DND-41 (cell line): ENCODE results near the gene HDLBP.

Experiments used
- EZH2 ChIP-seq: IDR thresholded peaks from 3 replicates; pipeline ENCODE4 v1.6.1; 2012; ENCODE audit warnings: borderline replicate concordance, low read depth, mild to moderate bottlenecking, moderate library complexity, low read length, inconsistent platforms; ENCODE audit not compliant: severe bottlenecking
- TF ChIP-seq, protein P1 (sequence below): IDR thresholded peaks from 2 replicates; pipeline ENCODE4 v1.5.1; 2012; ENCODE audit warnings: borderline replicate concordance, low read length, moderate library complexity, mild to moderate bottlenecking; ENCODE audit not compliant: poor library complexity, severe bottlenecking; ENCODE audit errors: extremely low read depth

DNA sequence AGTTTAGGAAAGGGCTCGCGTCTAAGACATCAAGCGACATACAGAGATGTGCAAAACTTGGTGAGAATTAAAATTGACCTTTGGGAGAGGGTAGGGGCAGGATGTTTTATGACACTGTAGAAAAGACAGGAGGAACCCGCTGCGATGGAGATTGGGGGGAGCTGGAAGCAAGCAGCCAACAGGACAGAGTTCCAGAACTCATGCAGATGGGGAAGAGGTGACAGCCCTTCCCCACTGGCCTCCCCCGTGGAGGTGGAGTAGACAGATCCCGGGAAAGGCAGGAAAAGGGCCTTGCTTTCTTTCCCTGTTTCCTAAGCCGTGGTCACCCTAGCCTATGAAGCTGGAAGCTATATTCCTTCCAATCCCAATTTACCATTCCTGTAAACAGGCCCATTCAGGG lies 87.9 kb downstream of the HDLBP start:
- TF ChIP-seq, protein P1, sequence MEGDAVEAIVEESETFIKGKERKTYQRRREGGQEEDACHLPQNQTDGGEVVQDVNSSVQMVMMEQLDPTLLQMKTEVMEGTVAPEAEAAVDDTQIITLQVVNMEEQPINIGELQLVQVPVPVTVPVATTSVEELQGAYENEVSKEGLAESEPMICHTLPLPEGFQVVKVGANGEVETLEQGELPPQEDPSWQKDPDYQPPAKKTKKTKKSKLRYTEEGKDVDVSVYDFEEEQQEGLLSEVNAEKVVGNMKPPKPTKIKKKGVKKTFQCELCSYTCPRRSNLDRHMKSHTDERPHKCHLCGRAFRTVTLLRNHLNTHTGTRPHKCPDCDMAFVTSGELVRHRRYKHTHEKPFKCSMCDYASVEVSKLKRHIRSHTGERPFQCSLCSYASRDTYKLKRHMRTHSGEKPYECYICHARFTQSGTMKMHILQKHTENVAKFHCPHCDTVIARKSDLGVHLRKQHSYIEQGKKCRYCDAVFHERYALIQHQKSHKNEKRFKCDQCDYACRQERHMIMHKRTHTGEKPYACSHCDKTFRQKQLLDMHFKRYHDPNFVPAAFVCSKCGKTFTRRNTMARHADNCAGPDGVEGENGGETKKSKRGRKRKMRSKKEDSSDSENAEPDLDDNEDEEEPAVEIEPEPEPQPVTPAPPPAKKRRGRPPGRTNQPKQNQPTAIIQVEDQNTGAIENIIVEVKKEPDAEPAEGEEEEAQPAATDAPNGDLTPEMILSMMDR = no peak
- TF ChIP-seq EZH2 = no peak
